ENCODE measurements around the gene MRPL23. TPM values are rescaled to one million over a fixed set of nuclear protein-coding genes. Genes with fewer than 3 reads are reported as not detected.

Gene MRPL23
- total RNA-seq, 1 donor from 2014 or later, result 101 TPM

GRCh38 chr11:1920909-1921573 lies 26.1 kb upstream of the MRPL23 start:
- peak; percentile 97 for DNase-seq (ENCODE audit: low read depth)

GRCh38 chr11:1921574-1922141 lies 25.5 kb upstream of the MRPL23 start:
- DNase-seq (ENCODE audit: low read depth), result peak; percentile 84

- no peak for DNase-seq (ENCODE audit: low read depth)
Observed at GRCh38 chr11:1922481-1923081, 24.6 kb upstream of the MRPL23 start.

- DNase-seq (ENCODE audit: low read depth), result no peak
Observed at GRCh38 chr11:1923201-1923956, 23.8 kb upstream of the MRPL23 start.

GRCh38 chr11:1924181-1924580 lies 23.0 kb upstream of the MRPL23 start:
- DNase-seq (ENCODE audit: low read depth), result no peak

- peak; percentile 1 for DNase-seq (ENCODE audit: low read depth)
Observed at GRCh38 chr11:1924646-1925372, 22.3 kb upstream of the MRPL23 start.

GRCh38 chr11:1925373-1926155 lies 21.6 kb upstream of the MRPL23 start:
- DNase-seq (ENCODE audit: low read depth), result peak; percentile 0

- DNase-seq (ENCODE audit: low read depth), result peak; percentile 0
Observed at GRCh38 chr11:1926156-1927025, 20.7 kb upstream of the MRPL23 start.

- DNase-seq (ENCODE audit: low read depth), result peak; percentile 5
Observed at GRCh38 chr11:1927026-1927847, 19.9 kb upstream of the MRPL23 start.

GRCh38 chr11:1927848-1928469 lies 19.2 kb upstream of the MRPL23 start:
- peak; percentile 8 for DNase-seq (ENCODE audit: low read depth)

- peak; percentile 10 for DNase-seq (ENCODE audit: low read depth)
Observed at GRCh38 chr11:1928470-1928890, 18.7 kb upstream of the MRPL23 start.

GRCh38 chr11:1928891-1929541 lies 18.1 kb upstream of the MRPL23 start:
- peak; percentile 0 for DNase-seq (ENCODE audit: low read depth)

GRCh38 chr11:1929621-1930461 lies 17.3 kb upstream of the MRPL23 start:
- DNase-seq (ENCODE audit: low read depth), result peak; percentile 0

- peak; percentile 3 for DNase-seq (ENCODE audit: low read depth)
Observed at GRCh38 chr11:1930462-1930830, 16.7 kb upstream of the MRPL23 start.

GRCh38 chr11:1931341-1932104 lies 15.6 kb upstream of the MRPL23 start:
- DNase-seq (ENCODE audit: low read depth), result peak; percentile 2

- no peak for DNase-seq (ENCODE audit: low read depth)
Observed at GRCh38 chr11:1932105-1932480, 15.0 kb upstream of the MRPL23 start.

Data from myocyte (in vitro differentiated cells).